ENCODE measurements around the gene MLYCD. TPM values are rescaled to one million over a fixed set of nuclear protein-coding genes. Genes with fewer than 3 reads are reported as not detected.

MLYCD gene
- total and polyA plus RNA-seq, 2 experiments from 2014 or later = 3.2 to 7.2 TPM

DNA sequence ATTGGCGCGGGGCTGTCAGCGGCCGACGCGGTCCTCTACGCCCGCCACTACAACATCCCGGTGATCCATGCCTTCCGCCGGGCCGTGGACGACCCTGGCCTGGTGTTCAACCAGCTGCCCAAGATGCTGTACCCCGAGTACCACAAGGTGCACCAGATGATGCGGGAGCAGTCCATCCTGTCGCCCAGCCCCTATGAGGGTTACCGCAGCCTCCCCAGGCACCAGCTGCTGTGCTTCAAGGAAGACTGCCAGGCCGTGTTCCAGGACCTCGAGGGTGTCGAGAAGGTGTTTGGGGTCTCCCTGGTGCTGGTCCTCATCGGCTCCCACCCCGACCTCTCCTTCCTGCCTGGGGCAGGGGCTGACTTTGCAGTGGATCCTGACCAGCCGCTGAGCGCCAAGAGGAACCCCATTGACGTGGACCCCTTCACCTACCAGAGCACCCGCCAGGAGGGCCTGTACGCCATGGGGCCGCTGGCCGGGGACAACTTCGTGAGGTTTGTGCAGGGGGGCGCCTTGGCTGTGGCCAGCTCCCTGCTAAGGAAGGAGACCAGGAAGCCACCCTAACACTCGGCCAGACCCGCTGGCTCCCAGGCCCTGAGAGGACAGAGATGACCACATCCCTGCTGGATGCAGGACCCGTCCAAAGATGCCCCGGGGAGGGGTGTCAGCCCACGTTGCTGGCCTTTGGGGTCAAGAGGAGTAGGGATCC, 66.7 kb downstream of the MLYCD start:
- no peak overlapping the region for H3K4me3 Mint-ChIP-seq
- H3K27ac Mint-ChIP-seq = no peak overlapping the region
- no peaks in the 10 kb centered on the region for H3K9me2 ChIP-seq (ENCODE audit: insufficient read depth)

More for the DNA sequence above, 66.7 kb downstream of the MLYCD start:
- no peaks in the 10 kb centered on the region for H4K20me1 ChIP-seq (replicated peaks; ENCODE audit: insufficient read depth)
- Mint-ChIP-seq H3K4me1 (peaks cover 9% of the 10 kb centered on the region), H3K27me3 (ENCODE audit: insufficient read depth, low read depth, poor library complexity) (peaks cover 17% of the 10 kb centered on the region), H3K9me3 (peaks cover 3% of the 10 kb centered on the region; the same call in 2 of the 3 replicates), H3K36me3 (ENCODE audit: low read depth) (no peaks in the 10 kb centered on the region)
- H3K4me1 ChIP-seq (ENCODE audit: insufficient read depth) = no peaks in the 10 kb centered on the region; the same call in 1 of the 2 replicates
- H3K27ac ChIP-seq (ENCODE audit: low read depth) = no peak overlapping the region
- no peak overlapping the region for H2AFZ ChIP-seq
- H3F3A ChIP-seq (replicated peaks; ENCODE audit: low read depth) = no peaks in the 10 kb centered on the region
- no peaks in the 10 kb centered on the region for H3K79me2 ChIP-seq (replicated peaks; ENCODE audit: insufficient read depth)
- TF ChIP-seq NANOG (IDR thresholded peaks at IDR 0.05; ENCODE audit: borderline replicate concordance) (no peak), JUNB (IDR thresholded peaks at IDR 0.05; ENCODE audit: unreplicated experiment) (no peak), CTCF (conservative IDR thresholded peaks at IDR 0.05; ENCODE audit: low read depth in 2 of 2) (no peak), ZNF331 (CRISPR knock-in tag; IDR thresholded peaks at IDR 0.05; ENCODE audit: low read depth) (no peak), EZH2phosphoT487 (IDR thresholded peaks at IDR 0.05; ENCODE audit: unreplicated experiment) (no peak), STAT1 (IDR thresholded peaks at IDR 0.05; ENCODE audit: unreplicated experiment) (no peak), EZH2 (IDR thresholded peaks at IDR 0.05; ENCODE audit: low read depth, unreplicated experiment) (no peak), ZNF114 (CRISPR knock-in tag; IDR thresholded peaks at IDR 0.05) (no peak), CREB1 (CRISPR knock-in tag; IDR thresholded peaks at IDR 0.05; ENCODE audit: low read depth) (no peak), POLR2AphosphoS5 (IDR thresholded peaks at IDR 0.05; ENCODE audit: low read depth) (no peak), ZNF462 (CRISPR knock-in tag; IDR thresholded peaks at IDR 0.05) (no peak)
- TF ChIP-seq, protein P1, sequence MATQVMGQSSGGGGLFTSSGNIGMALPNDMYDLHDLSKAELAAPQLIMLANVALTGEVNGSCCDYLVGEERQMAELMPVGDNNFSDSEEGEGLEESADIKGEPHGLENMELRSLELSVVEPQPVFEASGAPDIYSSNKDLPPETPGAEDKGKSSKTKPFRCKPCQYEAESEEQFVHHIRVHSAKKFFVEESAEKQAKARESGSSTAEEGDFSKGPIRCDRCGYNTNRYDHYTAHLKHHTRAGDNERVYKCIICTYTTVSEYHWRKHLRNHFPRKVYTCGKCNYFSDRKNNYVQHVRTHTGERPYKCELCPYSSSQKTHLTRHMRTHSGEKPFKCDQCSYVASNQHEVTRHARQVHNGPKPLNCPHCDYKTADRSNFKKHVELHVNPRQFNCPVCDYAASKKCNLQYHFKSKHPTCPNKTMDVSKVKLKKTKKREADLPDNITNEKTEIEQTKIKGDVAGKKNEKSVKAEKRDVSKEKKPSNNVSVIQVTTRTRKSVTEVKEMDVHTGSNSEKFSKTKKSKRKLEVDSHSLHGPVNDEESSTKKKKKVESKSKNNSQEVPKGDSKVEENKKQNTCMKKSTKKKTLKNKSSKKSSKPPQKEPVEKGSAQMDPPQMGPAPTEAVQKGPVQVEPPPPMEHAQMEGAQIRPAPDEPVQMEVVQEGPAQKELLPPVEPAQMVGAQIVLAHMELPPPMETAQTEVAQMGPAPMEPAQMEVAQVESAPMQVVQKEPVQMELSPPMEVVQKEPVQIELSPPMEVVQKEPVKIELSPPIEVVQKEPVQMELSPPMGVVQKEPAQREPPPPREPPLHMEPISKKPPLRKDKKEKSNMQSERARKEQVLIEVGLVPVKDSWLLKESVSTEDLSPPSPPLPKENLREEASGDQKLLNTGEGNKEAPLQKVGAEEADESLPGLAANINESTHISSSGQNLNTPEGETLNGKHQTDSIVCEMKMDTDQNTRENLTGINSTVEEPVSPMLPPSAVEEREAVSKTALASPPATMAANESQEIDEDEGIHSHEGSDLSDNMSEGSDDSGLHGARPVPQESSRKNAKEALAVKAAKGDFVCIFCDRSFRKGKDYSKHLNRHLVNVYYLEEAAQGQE (IDR thresholded peaks at IDR 0.05; ENCODE audit: unreplicated experiment) = no peak
- H3K4me3 ChIP-seq = no peak overlapping the region
- no peaks in the 10 kb centered on the region for H3K36me3 ChIP-seq (ENCODE audit: insufficient read depth)
- ATAC-seq (no peak), DNase-seq (ENCODE audit: low spot score) (no peak)
- peaks cover 13% of the 10 kb centered on the region for H3K27me3 ChIP-seq (ENCODE audit: insufficient read depth)
- no peak overlapping the region for H3K4me2 ChIP-seq

Data from GM23338 (cell line).